Stimulated activated CD4-positive, alpha-beta T cell treated with anti-CD3 and anti-CD28 coated beads, Interleukin-15, amount 100 ng/mL, for 1 hour (primary cell): Measurements from ENCODE around the gene ASCL2.

Source experiments
- DNase-seq, 2 donors: peaks; one replicate each; pipeline ENCODE4 v3.0.0-alpha.2; 2020; ENCODE audit warnings: low read depth in 1 of 2, low spot score in 1 of 2

The ASCL2 gene, protein sequence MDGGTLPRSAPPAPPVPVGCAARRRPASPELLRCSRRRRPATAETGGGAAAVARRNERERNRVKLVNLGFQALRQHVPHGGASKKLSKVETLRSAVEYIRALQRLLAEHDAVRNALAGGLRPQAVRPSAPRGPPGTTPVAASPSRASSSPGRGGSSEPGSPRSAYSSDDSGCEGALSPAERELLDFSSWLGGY

DNA sequence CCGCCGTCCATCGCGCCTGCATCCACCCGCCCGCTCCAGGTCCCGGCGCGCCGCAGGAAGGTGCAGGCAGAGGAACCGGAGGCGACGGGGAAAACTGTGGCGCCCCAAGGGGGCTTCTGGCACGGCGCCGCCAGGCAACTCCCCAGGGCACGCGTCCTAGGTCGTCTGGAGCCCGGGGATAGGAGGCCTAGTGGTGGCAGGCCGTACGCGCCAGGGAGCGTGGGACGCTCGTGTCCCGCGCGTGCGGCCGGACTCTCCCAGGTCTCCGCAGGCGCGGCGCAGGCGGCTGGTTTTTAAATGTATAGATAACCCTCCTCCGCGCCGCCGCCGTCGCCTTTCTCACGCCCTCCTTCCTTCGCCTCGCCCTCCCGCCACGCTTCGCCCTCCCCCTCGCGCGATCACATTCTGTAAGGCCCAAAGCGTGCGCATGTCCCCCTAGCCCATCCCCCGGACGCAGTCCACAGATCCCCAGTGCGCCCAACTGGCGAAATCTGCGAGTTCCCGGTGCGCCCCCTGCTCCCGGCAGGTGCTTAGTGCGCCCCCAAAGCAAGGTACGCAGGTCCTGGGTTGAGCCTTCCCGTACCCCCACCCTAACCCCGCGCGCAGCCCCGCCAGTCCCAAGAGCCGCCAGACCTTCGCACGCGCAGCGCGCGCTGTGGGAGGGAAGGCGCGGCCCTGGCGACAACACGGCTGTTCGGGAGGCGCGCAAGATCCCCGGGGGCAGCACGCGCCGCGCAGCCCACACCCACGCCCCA, at the start of gene ASCL2:
TSS of gene ASCL2 (minus strand) at position 267 of the 755 bp plus-strand sequence. CDS start at position 11, 256 bp downstream.
- no peak for DNase-seq

- DNase-seq: no peak
These were observed 49.5 kb upstream of the ASCL2 start for GRCh38 chr11:2319791-2320472.

GRCh38 chr11:2318707-2319106, 48.3 kb upstream of the ASCL2 start:
- no peak for DNase-seq

- no peak for DNase-seq
These were observed 47.7 kb upstream of the ASCL2 start for GRCh38 chr11:2318123-2318522.

DNA sequence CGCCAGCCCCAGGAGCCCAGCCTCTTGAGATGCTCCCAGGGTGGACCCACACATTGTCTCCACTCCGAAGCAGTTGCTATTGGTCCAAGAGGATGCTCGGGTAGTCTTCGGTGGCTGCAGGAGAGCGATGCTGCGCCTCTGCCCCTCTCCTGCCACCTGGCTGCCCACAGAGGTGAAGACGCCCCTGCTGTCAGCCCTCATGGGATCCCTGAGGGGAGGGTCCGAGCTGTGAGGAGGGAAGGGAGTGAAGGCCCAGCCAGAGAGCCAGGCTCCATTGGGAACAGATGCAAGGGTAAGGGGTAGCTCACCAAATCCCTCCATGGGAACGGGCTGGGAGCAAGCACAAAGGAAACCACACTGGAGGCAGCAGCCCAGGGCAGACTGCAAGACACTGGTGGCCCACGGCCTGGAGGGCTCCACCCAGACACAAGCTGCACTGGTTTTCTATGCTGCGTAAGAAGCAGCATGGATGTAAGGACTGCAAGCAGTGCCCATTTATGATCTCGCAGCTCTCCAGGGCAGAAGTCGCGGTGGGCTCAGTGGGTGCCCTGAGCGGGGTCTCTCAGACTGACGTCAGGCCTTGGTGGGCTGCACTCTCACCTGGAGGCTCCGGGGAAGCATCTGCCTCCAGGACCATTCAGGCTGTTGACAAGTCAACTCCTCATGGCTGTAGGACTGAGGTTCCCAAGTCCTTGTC, 47.1 kb upstream of the ASCL2 start:
- DNase-seq: no peak

GRCh38 chr11:2316963-2317244, 46.5 kb upstream of the ASCL2 start:
- no peak for DNase-seq

DNA sequence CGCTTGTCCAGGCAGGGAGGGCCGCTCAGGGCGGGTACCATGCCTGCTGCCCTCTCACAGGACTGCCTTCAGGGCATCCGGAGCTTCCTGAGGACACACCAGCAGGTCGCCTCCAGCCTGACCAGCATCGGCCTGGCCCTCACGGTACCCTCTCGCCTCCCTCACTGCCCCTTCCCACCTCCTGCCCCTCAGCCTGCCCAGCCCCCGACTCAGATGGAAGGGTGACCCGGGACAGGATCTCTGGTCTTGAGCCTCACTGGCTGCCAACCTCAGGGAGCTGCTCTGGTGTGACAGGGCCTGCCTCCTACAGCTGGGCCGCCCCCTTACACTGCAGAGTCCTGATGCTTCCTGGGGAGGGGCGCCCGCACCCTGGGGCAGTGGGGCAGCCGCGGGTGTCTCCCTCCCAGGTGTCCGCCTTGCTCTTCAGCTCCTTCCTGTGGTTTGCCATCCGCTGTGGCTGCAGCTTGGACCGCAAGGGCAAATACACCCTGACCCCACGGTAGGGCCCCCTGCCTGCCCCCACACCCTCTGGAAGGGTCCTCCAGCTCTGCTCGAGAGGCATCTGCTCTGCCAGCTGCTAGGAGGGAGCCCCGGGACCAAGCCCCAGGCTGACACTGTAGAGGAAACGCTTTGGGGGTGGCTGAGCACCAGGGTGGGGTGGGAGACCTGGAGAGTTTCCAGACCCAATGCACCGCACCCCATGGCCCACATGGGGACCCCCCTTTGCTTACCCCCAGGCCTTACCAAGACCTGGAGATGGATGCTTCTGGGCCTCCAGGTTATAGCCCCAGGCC, 46.0 kb upstream of the ASCL2 start:
- DNase-seq: no peak

- no peak for DNase-seq
These were observed 45.2 kb upstream of the ASCL2 start for GRCh38 chr11:2315395-2316168.

DNA sequence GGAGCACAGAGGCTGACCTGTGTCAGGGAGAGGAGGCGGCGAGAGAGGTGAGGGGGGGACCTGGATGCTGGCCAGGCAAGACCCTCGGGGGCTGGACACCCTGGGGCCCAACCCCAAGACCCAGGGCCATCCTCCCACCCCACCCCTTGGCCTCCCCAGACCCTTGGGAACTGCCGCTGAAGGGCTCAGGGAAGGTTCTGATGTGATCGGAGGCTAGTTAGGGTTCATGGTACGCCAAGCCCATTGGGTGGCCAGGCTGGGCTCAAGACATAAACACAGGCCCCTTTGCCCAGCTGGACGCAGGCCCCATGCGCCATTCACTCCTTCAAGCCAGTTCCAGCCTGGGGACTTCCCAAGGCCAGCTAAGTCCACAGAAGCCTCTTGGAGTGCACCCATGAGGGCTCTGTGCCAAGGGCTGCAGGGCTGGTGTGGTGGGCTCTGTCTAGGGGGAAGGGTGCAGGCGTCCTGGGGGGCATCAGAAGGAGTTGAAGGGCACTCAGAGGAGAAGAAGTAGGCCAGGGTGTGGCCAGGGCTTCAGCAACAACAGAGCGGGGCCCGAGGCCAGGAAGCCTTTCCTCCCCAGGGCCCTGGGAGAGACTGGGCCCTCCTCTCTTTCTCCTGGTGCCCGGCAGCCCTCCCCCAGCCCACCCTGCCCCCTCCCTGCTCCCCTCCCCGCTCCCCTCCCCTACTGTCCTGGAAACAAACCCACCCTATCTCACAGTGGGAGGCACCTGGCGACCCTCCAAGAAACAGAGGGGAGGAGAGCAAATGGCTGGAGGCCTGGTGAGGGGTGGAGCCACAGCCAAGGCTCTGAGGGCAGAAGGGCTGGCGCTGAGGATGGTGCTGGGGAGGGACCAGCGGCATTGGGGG, 44.4 kb upstream of the ASCL2 start:
- no peak for DNase-seq

GRCh38 chr11:2314136-2314524, 43.7 kb upstream of the ASCL2 start:
- DNase-seq: no peak

- no peak for DNase-seq
These were observed 42.9 kb upstream of the ASCL2 start for GRCh38 chr11:2313051-2313951.

GRCh38 chr11:2312232-2313042, 42.0 kb upstream of the ASCL2 start:
- no peak for DNase-seq

DNA sequence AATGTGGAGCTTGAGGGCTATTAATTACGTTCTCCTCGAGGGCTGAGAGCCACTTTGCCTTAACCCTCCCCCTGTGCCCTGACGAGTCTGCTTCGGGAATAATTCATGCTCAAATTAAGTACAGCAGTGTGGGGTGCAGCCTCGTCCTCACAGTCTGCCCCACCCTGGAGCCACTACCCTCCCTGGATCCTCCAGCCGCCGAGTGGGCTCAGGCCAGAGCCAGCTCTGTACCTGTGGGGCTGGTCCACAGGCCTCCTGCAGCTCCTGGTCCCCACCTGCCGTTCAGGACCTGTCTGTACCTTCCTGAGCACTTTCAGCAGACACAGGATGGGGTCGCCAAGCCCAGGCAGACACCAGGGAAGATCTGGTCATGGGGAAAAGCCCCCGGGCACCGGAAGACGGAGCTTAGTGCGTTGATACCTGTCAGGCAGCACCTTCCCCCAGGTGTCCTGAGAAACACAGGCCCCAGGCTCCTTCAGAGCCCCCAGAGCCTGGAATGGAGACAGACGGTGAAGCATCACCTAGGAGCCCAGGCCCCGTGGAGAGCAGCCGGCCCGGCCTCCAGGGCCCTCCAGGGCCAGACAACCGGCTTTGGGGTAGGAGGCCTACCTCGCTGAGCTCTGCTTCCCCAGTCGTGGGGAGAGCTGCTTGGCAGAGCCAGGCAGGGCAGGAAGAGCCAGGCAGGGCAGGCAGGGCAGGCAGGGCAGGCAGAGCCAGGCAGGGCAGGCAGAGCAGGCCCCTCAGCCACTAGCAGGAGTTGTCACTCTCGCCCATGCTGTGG, 41.2 kb upstream of the ASCL2 start:
- DNase-seq: no peak

DNA sequence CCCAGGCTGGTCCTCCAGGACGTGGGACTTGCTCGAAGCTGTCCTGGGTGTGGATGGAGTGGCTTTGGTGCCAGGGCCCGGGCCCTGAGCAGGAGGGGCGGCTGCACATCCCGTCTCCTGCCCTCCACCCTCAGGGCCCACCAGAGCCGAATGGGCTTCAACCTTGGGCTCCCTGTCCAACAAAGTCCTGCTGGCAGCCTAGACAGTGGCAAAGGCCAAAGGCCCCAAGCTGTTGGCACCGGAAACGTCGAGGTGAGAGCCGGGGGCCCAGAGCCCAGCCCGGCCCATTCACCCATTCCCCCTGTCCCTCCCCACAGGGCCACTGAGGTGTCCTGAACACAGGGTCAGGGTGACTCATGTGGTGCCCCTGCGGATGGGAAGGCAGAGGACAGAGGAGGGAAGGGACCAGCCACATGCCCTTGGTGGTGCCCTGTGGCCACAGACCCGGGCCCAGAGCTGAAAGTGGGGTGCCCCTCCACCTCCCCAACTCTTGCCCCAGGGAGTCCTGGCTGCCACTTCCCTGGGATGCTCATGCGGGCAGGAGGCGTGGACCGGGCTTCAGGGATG, 40.5 kb upstream of the ASCL2 start:
- DNase-seq: no peak

DNA sequence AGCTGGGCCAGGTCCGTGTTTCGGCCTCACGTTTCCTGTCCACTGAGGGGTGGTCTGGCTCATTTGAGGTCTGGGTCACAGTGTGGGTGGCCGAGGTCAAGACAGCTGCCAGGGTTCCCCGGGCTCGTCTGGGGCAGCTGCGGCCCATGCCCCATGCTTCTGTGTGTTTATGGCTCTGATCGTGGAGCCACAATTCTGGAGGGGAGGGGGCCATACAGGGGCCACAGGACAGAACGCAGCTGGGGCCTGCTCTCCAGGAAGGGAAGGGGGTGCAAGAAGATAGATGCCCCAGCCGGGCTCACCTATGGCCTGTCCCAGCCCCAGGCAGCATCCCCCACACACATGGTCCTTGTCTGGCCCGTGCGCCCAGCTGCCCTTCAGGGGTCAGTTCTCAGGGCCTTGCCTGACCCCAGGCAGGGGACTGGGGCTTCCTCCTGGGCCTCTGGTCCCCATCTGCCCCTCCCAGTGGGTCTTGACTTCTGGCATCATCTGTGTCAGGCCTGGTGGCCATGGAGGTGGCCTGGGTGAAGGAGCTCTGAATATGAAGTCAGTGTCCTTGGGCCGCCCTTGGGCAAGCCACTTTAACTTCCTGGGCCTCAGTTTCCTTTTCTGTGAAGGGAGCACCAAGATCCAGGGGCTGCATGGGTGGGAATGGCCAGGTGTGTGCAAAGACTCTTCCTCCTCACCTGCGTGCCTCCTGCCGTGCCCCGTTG, 39.8 kb upstream of the ASCL2 start:
- DNase-seq: no peak
